IPS DF 4.7 (cell line): ENCODE data around the gene GPRC5A.

Source experiments
- DNase-seq: peaks from one replicate; pipeline ENCODE4 v3.0.0-alpha.2; 2013; ENCODE audit warnings: low spot score; ENCODE audit errors: extremely low read depth

GPRC5A gene

DNA sequence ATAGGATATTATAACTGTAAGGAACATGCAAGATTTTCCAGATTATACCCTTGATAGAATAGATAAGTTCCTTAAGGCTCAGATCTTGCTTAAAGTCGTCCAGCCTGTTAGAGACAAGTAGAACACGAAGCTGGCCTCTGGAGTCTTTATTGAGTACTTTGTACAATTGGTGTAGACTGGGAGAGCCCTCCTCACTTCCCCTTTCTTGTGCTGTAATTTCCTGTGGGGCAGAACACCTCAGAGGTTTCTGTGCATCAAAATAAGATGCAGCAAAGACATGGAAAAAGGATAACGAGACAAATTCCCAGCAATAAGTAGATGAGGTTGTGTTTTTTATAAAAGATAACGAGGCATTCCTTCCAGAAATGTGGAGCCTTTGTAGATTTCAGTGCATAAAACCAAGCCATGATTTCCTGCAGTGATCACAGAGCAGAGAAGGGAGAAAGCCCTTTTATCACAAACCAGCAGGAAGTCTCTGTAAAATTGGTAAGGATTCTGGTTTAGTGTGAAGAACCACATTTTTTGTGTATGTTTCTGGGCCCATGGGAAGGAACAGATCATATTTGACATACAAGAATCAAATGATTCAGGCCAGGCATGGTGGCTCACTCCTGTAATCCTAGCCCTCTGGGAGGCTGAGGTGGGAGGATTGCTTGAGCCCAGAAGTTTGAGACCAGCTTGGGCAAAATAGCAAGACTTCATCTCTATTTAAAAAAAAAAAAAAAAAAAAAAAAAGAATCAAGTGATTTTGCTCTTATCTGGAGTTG, 18.0 kb downstream of the GPRC5A start:
- no peak for DNase-seq

- no peak for DNase-seq
Observed at GRCh38 chr12:12909995-12910420, 18.6 kb downstream of the GPRC5A start.

DNA sequence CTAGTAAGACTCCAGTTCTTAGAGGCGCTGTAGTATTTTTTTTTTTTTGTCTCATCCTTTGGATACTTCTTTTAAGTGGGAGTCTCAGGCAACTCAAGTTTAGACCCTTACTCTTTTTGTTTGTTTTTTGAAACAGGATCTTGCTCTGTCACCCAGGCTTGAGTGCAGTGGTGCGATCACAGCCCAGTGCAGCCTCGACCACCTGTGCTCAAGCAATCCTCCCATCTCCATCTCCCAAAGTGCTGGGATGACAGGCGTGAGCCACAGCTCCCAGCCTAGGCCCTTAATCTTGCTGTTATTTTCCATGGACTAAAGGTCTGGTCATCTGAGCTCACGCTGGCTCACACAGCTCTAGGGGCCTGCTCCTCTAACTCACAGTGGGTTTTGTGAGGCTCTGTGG, 21.3 kb downstream of the GPRC5A start:
- DNase-seq: no peak

DNA sequence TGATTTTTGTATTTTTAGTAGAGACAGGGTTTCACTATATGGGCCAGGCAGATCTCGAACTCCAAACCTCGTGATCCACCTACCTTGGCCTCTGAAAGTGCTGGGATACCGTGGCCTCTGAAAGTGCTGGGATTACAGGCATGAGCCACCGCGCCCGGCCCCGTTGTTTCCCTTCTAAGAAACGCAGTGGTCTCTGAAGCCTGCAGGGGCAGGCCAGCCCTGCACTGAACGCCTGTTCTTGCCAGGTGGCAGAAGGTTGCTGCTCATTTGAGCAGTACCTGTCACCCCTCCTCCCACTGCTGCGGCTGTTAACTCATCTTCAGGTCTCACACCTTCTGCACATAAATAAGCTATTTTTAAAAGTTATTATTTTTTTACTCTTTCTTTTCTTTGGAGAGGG, 24.3 kb downstream of the GPRC5A start:
- no peak for DNase-seq

GRCh38 chr12:12916135-12916944, 25.0 kb downstream of the GPRC5A start:
- DNase-seq: peak; percentile 68

DNA sequence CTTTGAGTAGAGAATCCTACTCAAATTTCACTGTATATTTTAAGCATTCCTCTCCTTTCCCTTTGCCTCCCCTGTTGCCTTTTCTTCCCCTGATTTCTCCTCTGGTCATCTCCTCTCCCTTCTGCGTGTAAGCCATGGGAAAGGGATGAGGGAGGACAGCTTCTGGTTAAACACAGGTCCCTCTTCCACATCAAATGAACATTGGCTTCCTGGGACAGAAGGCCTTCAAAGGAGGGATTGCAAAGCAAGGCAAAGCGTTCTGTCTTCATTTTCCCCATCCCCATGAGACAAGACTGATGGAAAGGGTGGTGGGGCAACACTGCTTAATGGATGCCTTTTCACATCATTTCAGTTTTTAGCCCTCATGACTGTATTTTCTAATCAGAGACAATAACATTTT, 26.2 kb downstream of the GPRC5A start:
- DNase-seq: no peak

- DNase-seq: no peak
Observed at GRCh38 chr12:12918781-12919389, 27.5 kb downstream of the GPRC5A start.

DNA sequence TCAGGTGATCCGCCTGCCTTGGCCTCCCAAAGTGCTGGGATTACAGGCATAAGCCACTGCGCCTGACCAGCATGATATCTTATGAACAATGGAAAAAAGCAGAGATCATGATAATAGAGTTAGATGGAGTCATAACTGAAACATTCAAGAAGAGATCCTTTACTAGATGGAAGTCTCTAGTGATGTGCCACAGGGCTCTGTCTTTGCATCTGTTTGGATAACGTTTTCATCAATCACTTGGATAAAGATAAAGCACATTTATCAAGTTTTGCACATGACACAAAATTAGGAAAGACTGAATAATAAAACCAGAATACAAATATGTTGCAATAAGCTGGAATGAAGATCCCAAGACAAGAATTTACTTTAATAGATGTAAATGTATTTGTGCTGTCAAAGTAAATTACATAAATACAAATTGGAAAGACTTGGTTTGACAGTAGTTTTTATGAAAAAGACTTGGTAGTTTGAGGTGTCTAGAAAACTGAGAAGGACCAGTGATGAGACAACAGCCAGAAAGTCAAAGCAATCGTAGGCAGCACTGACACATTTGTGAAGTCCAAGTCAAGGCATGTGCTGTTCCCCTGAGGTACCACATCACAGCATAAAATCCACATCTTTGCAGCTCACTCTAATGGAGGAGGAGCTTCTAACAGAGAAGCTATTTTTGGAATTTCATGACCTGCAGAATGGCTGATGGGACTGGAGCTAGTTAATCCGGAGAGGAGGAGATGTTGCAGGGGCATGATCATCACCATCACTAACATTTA, 28.5 kb downstream of the GPRC5A start:
- no peak for DNase-seq

GRCh38 chr12:12922191-12922616, 30.8 kb downstream of the GPRC5A start:
- no peak for DNase-seq

- DNase-seq: no peak
Observed at GRCh38 chr12:12922978-12923377, 31.6 kb downstream of the GPRC5A start.

DNA sequence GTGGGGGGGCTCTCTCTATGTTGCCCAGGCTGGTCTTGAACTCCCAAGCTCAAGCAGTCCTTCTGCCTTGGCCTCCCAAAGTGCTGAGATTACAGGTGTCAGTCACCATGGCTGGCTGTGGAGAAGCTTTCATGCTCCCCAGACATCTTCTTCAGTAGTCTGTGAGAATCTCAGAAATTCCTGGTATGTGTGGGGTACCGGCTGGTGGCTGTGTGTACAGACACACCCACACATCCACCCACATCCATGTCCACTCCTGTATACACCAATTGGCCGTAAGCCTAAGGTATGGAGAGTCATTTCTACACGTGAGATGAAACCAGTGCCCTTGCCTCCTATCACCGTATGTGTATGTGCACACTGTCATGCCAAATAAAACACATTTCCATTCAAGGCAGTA, 32.8 kb downstream of the GPRC5A start:
- no peak for DNase-seq

DNA sequence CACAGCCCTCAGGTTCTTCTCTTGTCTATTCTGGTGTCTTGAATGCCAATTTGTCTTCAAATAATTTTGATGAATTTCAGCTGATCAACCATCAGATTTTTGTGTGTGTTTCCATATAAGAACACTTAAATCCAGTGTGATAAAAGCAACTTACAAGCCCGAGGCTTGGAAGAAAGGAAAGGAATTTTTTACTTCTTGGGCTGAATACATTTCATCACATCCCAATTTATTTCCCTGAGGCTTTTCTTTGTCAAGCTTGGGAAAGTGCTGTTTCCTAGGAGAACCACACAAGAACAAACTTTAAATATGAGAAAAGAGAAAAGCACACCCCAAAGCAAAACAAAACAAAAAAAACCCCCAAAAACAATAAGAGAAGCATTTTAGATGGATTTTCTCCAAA, 34.0 kb downstream of the GPRC5A start:
- no peak for DNase-seq

- no peak for DNase-seq
Observed at GRCh38 chr12:12926571-12927071, 35.3 kb downstream of the GPRC5A start.

DNA sequence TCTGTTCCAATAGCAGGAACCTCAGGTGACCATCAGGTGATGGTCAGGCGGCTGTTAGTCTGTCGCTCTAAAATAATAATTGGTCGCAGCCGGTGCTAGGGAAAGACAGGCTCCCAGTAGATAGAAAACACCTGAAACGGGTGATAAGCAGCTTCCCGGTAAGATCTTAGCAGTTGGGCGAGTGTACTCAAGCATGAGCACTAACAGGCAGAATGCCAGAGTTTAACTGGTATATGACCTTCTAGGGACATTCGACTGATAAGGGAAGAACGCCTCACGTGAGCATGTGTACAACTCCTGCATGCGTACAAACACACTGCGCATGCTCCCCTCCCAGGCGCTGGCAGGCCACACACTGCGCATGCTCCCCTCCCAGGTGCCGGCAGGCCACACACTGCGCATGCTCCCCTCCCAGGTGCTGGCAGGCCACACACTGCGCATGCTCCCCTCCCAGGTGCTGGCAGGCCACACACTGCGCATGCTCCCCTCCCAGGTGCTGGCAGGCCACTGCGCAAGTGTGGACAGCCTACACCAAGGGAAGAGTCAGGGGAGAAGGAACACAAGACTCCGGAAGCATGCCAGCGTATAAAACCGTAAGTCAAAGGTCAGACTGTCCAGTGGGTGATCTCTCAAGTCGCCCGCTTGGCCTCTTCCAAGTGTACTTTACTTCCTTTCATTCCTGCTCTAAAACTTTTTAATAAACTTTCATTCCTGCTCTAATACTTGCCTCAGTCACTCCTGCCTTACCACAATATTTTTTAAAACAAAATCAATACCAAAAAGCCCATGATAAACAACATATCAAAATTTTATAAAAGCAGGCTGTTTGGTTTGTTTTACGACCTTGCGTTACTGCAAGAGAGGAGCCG, 36.1 kb downstream of the GPRC5A start:
- no peak for DNase-seq

DNA sequence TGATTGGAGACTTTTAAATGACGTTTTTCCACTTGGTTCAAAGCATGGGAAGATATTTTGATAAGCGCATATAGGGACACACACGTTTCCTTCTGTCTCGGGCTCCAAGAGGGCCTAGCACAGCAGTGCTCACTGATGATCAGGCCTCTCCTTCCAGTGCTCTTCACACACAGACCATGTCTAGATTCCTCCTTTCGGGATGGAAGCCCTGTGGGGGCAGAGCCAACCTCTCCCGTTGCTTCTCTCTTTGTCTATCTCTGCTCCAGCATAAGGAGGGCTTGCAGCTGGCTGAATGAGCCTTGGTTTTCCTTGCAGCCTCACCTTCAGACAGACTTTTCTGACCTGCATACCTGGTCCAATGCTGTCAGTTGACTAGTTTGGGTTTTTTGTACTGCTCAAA, 38.3 kb downstream of the GPRC5A start:
- DNase-seq: no peak

GRCh38 chr12:12930633-12931219, 39.4 kb downstream of the GPRC5A start:
- no peak for DNase-seq

- no peak for DNase-seq
Observed at GRCh38 chr12:12933742-12934141, 42.4 kb downstream of the GPRC5A start.

DNA sequence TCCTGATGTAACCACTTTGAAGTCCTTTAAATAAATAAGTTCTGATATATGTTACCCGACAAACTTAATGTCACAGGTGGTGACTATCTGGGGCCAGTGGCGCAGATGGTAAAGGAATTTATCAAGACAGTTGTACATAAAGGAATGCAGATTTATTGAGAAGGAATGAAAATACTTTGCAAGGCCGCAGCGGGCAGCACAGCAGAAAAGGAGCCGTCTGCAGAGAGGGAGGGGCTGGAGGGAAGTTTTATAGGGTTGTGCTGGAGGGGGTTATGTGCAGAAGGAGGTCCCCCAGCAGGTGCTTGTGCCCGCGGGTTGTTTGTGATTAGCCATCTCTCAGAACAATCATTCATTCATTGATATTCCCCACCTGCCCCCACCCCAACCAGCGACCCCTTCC, 43.2 kb downstream of the GPRC5A start:
- no peak for DNase-seq

DNA sequence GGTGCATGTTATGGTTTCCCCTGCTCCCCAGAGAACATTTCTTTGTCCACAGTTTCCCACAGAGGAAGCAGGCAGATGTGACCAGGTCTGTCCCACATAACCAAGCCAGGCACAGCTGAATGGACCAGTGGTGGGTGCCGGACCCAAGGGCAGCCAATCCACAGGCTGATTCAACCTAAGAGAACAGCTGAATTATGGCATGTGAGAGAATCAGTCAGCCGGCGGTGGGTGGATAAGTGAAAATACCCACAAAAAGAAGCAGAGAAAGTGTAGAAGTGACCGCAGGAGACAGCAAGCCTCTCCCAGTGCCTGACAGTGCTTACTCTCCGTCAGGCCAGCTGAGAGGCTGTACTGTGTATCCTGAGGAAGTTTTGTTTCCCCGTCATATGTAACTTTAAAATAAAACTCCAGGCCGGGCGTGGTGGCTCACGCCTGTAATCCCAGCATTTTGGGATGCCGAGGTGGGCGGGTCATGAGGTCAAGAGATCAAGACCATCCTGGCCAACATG, 45.7 kb downstream of the GPRC5A start:
- no peak for DNase-seq

- no peak for DNase-seq
Observed at GRCh38 chr12:12938541-12938940, 47.2 kb downstream of the GPRC5A start.
